GM18502 (cell line): ENCODE measurements around the gene SYNDIG1.

Source experiments
- ATAC-seq: cut with Tn5 transposase; IDR thresholded peaks from one replicate; pipeline ENCODE4 v1.9.1; 2021; ENCODE audit warnings: mild to moderate bottlenecking; ENCODE audit not compliant: unreplicated experiment, poor library complexity

SYNDIG1 gene

DNA sequence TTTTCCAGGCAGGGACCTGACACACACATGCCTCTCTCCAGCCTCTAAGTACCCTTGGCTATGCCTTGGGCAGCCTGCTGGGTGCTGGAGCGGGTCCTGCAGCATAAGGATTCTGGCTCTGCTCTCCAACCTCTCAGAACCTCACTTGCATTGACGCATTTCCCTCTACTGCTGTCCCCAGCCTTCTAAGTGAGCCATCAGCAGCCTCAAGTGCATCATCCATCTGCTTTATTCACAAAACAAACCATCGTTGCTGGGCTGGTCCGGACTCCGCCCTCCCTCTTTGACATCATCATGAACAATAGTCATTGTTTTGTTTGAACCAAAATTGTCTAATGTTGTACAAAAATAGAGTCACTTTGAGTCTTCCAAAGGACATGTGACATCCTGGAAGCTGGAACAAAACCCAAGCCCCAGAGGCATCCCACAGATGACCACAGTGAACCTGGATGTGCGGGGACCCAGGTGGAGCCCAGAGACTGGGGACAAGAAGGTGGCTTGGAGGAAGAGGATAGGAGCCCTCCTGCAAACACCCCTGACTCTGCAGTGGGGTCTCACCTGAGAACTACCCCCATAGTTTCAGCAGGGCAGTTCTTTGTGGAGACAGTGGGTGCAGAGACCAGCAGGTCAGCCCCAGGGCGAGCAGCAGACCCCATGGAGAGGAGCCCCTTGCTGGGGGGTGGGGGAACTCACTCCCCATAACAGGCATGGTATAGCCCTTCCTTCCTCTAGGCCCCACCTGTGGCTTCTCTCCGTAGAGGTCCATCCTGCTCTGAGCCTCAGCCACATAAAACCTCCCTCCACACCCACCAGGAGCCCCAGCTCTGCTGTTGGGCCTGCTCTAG, 230.1 kb downstream of the SYNDIG1 start:
- ATAC-seq: no peak

DNA sequence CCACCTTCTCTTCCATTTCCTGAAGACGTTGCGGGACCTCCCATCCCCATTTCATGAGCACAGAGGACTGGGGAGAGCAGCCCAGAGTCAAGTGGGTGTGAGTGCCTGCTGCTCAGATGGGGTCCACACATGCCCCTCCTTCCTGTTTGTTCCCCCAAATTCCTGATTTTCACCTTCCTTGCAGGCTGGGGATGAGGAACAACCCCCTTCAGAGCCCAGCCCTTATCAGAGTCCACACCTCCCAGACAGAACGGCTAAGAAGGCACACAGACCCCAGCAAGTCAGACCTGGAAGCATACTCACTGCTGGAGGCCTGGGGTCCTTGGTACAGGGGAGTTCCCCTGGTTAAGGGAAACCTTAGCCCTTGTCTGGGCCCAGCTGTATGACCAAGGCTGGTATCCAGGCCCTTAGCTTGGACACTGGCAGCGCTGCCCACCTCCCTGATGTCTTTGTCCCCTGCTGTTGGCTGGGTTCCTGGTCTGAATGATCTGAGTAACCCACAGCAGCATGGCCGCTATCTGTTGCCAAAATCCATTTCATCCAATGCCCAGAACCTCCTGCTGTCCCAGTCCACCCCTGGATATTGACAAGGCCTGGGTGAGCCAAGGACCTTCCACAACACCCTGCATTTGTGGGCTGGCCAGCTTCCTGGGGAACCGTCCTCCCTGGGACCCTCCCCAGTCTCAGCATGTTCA, 230.9 kb downstream of the SYNDIG1 start:
- ATAC-seq: no peak

DNA sequence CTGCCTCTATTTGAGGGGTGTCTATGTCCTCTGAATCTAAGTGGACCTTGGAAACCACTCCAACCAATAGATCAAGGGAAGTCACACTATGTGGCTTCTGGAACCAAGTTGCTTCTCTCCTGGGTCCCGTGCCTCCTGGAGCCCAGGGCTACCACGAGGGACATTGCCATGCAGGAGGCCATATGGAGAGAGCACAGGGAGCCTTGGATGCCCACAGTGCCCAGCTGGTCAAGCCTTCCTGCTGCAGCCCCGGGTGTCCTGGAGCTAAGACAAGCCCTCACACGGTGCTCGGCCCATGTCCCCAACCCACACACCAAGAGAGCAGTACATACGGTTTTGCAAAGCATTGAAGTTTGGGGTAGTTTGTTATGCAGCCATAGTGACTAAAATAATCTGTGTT, 231.6 kb downstream of the SYNDIG1 start:
- no peak for ATAC-seq

DNA sequence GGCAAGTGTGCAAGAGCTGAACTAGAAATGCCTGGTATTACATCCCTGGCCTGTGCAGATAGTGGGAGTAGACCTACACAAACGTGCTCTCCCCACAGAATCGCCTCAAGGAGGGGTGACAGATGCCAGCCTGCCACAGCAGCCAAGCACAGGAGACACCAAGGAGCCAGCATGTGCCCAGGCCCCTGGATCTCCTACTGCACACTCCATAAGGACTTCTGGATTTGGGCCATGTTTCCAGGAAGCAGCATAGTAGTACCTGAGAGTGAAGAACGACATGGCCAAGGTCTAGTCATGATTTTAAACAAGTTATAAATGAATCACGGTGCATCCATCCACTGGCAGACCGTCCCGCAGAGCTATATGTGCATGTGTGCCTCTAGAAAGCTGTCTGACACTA, 232.2 kb downstream of the SYNDIG1 start:
- ATAC-seq: no peak

DNA sequence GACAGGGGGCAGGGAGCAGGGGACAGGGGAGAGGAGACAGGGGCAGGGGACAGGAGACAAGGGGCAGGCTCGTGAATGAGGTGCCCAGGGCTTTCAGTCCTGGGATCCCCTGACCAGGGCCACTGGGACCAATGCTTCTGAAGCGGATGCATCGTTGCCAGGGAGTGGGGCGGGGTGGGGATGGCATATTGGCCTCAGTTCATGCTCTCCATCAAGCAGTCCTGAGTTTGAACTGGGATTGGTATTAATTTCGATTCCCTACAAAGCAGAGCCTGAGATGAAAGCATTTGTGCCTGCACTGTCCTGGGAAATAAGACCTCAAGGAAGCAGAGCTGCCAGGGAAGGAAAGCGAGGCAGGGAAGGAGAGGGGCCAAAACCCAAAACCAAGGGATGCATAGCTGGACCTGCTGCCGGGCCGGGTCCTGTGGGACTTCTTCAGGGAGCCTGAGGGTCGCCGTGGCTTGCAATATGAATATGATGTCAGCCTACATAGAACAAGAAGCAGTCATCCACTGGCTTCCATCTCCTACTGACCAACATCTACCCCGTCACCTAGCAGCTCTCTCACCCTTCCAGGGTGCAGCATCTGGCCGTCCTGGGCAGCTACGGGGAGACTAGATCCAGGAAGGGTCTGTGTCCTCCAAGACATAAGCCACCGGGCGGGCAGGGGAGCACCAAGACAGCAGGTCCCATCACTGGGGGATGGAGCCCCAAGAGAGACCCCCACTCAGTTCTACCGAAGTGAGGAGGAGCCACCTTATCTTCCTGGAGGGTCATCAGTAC, 233.3 kb downstream of the SYNDIG1 start:
- no peak for ATAC-seq

DNA sequence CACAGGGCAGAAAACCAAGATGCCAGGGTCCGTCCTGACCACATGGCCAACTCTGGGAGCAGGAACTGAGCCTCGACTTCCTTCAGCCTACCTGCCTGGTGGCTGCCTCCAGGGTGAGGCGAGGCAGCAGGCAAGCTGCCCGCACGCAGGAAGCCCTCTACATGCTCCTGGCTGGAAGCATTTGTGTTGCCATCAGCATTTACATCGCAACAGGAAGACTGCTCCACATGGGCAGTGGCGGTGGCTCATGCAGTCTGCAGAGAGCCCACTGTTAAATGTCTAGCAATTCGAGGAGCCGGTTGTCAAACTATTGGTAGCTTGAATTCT, 233.8 kb downstream of the SYNDIG1 start:
- ATAC-seq: no peak

DNA sequence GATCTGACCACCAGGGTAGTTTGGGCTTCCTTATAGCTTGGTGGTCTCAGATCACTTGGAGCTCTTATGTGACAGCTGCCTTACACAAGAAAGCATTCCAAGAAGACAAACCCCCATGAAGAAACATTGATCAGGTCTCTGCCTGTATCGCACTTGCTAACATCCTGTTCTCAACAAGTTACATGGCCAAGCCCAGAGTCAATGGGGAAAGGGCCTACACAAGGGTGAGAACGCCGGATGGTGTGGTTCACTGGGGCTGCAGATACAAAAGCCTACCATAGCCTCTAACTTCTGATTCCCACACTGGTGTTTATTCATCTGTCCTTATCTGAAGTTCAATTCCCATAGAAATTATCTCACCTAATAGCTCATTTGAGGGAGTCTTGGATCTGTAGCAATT, 235.5 kb downstream of the SYNDIG1 start:
- ATAC-seq: no peak

DNA sequence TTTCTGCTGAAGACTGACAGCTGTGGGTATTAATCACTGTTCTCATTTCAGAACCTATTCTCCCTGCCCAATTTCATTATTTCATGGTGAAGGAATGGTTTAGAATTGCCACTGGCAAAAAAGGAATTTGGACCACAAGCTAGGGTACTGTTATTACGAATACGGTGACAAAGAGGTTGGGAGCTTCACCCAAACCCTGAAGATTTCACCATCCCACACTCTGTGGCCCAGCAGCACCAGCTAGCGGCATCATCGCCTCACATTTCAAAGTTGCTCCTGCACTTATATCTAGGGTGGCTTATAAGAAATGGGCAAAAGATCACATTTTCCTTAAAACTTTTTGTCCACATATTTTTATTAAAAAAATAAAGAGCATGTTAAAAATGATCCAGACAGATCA, 236.1 kb downstream of the SYNDIG1 start:
- ATAC-seq: no peak

DNA sequence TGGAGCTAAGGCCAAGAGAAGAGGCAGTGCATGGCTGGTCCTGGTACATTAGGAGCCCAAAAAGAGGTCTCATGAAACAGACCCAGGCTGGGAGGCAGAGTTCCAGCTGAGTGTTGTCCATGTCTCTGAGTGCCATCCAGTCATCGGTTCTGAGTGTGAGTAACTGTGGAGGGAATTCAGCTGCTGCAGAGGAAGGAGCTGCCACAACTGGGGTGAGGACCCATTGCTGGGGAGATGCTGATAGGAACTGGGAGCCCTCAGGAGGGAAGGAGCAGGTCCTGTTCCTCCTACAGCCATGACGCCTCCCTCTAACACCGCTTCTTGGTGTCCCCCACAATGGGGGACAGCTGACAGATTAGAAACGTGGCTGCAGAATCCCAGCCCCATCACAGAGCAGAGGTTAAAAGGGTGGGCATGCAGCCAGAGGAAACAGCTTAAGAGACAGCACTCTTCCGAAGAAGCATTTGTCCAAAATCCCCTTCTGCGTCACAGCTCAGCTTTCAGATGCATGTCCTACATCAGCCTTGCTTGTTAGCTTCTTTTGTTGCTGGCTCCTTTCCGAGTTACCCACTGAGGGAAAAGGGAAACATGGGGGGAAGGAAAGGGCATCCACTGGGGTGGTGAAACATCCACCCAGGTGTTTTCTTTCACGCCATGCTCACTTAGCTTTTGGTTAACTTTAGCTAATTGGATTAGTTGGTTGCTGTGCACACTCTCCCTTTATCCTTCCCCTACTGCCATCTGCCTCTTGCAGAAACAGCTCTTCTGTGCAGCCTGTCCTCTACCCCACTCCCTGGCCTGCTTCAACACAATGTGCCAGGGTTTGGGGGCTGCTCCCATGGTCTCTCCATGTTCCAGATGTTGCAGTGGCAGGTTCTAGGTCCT, 239.2 kb downstream of the SYNDIG1 start:
- no peak for ATAC-seq
